K562 (cell line): ENCODE results near the gene CXCR5. TPM values are rescaled to one million over a fixed set of nuclear protein-coding genes. Genes with fewer than 3 reads are reported as not detected.

Source experiments
- BRCA1 ChIP-seq, 2 experiments: fragments of 450-650 bp in 1 of 2; sonication (generic) in 1 of 2; formaldehyde crosslinking in 1 of 2; IDR thresholded peaks; 2 replicates each; pipeline versions ENCODE4 v1.5.0 to v1.6.1; 2017 to 2020; ENCODE audit warnings: mild to moderate bottlenecking in 1 of 2, missing genetic modification reagents in 1 of 2
- CBFA2T2 ChIP-seq: fragments of 450-650 bp; conservative IDR thresholded peaks from 2 replicates; pipeline ENCODE4 v1.6.1; 2017; ENCODE audit warnings: mild to moderate bottlenecking
- MGA ChIP-seq: fragments of 450-650 bp; IDR thresholded peaks from 2 replicates; pipeline ENCODE4 v1.6.1; 2016; ENCODE audit warnings: mild to moderate bottlenecking, moderate library complexity
- polyA plus RNA-seq, 8 experiments: library from polyadenylated mRNA; depleted of rRNA in 4 of 8; stranded (reverse) in 5 of 8; unstranded in 3 of 8; fragments of >200 nt; fragmentation: Nextera tagmentation in 2 of 8; fragmentation: Illumina TruSeq in 1 of 8; extraction: Ambion mirVana in 2 of 8; extraction: Trizol in 1 of 8; gene quantifications; 2 replicates each; pipeline versions ENCODE4 v1.2.1 to v1.2.3, GENCODE V29; 2011 to 2014; ENCODE audit warnings: inconsistent platforms in 1 of 8, missing spikeins in 1 of 8
- total RNA-seq, 7 experiments: library from RNA; depleted of rRNA in 6 of 7; stranded (reverse); fragments of >200 nt in 6 of 7; fragmentation: Illumina TruSeq in 2 of 7; extraction: Trizol in 2 of 7; gene quantifications; 2 replicates each; pipeline versions ENCODE4 v1.2.1 to v1.2.3, GENCODE V29; 2011 to 2021; ENCODE audit warnings: low replicate concordance in 1 of 7

Gene CXCR5
- total and polyA plus RNA-seq, 9 of the 15 experiments (the other 6 are each of a cell fraction or from before 2014, with no cell fraction given), result 0.03 to 0.06 TPM; not detected in 7

- no peak for TF ChIP-seq MGA
- TF ChIP-seq CBFA2T2, result no peak
- TF ChIP-seq BRCA1 (IDR thresholded peaks at IDR 0.05), result no peak
- no peak for TF ChIP-seq BRCA1 (CRISPR knock-in tag; IDR thresholded peaks at IDR 0.05)
Observed at GRCh38 chr11:118894192-118894591, 10.5 kb downstream of the CXCR5 start (continued).
